Medulla oblongata (tissue), 1 donor: ENCODE results near the gene PRM3.

Experiments used
- DNase-seq: peaks from one replicate; pipeline ENCODE4 v3.0.0-alpha.2; 2015; ENCODE audit errors: extremely low spot score

Gene PRM3

DNA sequence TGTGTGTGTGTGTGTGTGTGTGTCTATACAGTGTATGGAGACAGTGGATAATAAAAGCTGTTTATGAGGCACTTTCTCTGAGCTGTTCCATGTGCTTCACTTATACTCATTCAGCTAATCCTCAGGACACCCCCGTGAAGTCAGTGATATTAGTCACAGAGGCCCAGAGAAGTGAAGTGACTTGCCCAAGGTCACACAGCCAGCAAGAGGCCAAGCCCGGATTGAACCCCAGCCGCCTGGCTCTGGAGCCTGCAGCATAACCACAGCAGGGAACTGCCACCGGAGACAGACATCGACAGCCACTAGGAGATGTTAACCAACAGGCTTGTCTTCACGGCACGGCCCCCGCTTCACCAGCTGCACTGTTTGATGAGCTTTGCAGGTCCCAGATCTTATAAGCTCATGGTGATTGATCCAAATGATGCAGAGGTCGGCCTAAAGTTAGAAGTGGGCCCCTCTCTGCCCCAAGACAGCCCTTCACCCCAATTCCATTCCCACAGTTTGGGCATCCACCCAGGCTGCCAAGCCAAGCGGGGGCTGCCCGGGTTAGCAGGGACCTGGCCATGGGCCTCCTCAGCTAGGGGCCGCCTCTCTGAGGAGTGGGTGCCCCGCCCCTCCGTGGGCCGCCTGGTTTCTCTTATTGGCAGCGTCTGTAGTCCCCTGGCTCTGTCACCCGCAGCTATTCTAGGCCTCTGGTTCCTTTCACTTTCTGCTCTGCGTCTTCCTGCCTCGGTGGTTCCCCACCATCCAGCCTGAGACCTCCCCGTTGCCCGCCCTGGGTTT lies 48.3 kb downstream of the PRM3 start:
- DNase-seq: no peak

DNA sequence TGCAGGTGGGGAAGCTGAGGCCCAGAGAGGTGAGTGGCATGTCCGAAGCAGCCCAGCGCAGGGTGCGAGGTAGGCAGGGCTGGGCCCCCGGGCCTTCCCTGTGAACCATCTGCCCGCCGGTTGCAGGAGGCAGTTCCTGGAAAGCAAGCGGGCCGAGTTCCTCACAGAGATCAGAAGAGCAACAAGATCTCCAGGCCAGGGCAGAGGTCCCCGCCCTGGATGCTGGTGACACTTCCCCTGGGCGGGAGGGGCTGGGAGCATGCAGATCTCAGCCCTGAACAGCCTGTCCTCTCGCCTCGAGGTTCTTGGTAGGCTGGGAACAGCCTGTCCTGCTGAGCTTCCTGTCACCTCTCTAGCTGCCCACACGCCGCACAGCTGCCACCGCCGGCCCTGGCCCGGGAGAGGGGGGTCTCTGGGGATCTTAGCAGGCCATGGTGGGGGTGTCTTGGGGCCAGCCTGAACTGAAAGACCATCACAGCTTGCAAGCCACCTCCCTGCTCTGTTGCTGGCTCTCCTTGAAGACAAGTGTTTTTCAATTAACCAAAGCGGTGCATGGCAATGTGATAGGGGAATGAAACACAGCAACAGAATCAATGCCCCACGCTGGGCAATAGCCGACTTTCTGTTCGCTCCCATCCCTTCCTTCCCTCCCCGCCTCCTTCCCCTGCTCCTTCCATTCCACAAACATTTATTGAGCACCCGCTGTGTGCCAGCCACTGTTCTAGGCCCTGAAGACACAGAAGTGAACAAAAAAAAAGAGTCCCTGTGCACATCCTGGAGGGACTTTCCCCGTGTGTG lies 49.1 kb downstream of the PRM3 start:
- peak; percentile 21 for DNase-seq
